8988T (cell line): ENCODE data around the gene EML4.

Experiments
- DNase-seq: peaks from one replicate; pipeline ENCODE4 v3.0.0; 2011

Gene EML4

DNA sequence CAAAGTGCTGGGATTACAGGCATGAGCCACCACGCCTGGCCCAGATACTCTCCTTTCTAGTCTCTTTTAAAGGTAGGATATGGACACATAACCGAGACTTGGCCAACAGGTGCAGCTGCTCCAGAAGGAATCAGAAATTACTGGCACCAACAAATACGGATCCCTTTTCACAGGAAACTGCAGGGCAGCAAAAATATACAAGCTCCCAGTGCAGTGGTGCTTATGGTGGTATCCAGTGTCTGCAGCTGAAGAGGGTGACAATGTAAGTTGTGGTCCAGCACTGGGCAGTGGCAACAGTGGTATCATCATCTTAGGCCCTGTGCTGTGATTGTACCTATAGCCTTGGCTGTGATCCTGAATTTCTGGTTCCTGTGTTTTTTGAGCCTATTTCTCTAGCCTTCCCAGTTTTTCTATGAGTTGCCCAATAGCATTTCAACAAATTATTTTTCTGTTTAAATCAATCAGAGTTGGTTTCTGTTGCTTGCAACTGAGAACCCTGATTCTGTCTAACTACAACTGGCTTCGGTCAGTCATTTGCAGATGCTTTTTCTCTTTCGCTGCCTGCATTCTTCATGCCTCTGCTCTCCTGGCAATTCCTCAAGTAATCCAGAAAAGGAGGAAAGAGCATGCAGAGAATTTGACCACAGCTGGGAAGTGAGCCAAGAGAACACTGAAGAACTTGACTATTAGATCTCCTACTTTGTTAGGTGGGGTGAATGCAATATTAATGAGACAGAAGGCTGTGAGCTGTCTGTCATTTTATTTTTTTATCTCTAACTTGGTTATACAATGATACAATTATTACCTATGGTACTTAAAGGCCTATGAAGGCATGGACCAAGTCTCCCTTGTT, 30.8 kb upstream of the EML4 start:
- DNase-seq, result no peak

GRCh38 chr2:42139101-42139500, 30.1 kb upstream of the EML4 start:
- no peak for DNase-seq

GRCh38 chr2:42140496-42140895, 28.7 kb upstream of the EML4 start:
- no peak for DNase-seq

- DNase-seq, result no peak
These were observed 27.2 kb upstream of the EML4 start for GRCh38 chr2:42141687-42142546.

DNA sequence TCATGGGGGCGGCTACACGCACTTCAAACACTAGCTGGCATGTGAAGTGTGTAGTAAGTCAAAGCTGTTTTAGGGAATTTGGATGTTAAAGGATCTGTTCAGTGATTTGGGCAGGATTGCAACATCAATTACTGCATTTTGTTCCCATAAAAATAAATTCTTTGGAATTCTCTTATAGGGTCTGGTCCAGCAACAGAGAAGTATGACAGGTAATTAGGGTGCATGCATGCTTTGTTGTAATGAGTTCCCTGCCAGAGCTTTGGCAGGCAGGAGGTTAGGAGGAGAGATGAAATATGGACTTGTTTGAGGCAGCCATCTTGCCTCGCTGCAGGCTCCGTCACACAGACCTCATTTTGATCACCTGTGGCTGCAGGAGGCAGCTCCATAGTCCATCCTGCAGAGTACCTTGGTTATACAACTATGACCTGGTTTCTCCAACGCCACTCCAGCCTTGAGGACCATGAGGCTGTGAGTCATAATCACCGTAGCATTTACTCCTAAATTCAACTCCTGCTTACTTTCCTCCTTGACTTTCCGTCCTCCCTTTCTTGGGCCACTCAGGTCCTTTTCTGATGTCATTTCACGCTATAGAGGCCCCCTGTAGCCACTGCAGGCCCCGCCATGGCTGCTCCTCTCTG, 26.5 kb upstream of the EML4 start:
- no peak for DNase-seq

GRCh38 chr2:42147641-42148274, 21.4 kb upstream of the EML4 start:
- DNase-seq, result no peak

DNA sequence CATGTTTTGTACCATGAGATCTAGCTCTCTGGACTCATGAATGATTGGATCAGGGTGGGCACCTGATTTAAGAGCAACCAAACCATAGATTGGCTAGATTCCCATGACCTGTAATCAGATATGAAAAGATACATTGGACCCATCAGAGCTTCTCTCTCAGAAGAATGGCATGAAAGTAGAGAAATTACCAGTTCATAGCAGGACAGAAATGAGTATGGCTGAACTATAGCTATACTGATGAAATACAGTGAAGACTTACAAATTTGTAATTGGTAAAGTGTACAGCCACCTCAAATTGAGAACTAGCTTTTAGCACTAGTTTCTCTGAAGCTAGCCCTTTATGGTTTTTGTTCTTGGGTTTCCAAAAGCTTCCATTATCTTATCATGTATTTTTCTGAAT, 19.0 kb upstream of the EML4 start:
- no peak for DNase-seq

- no peak for DNase-seq
These were observed 15.1 kb upstream of the EML4 start for GRCh38 chr2:42153944-42154581.

GRCh38 chr2:42156721-42157120, 12.4 kb upstream of the EML4 start:
- DNase-seq, result no peak

DNA sequence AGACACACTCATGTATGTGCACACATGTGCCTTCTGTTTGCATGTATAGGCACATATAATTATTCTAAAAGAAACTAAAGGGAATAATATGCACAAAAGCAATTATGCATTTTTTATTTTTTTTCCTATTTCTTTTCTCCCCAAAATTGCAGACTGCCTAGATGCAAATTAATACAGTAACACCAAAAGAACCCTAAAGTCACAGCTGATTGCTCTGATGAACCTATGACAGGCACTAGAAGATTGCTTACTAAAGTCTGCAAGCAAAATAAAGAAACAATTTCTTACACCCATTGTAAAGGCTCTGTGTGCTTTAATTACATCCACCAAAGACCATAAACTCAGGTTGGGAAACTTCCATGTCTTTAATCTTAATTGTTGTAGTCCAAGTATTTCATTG, 7.7 kb upstream of the EML4 start:
- no peak for DNase-seq

GRCh38 chr2:42163444-42164045, 5.6 kb upstream of the EML4 start:
- DNase-seq, result no peak

- no peak for DNase-seq
These were observed 5.1 kb upstream of the EML4 start for GRCh38 chr2:42164046-42164445.

- no peak for DNase-seq
These were observed 4.2 kb upstream of the EML4 start for GRCh38 chr2:42164971-42165370.

GRCh38 chr2:42167458-42167857, 1.7 kb upstream of the EML4 start:
- no peak for DNase-seq

- no peak for DNase-seq
These were observed 574 bp upstream of the EML4 start for GRCh38 chr2:42168459-42169099.

- no peak for DNase-seq
These were observed 845 bp downstream of the EML4 start for GRCh38 chr2:42169874-42170521.

DNA sequence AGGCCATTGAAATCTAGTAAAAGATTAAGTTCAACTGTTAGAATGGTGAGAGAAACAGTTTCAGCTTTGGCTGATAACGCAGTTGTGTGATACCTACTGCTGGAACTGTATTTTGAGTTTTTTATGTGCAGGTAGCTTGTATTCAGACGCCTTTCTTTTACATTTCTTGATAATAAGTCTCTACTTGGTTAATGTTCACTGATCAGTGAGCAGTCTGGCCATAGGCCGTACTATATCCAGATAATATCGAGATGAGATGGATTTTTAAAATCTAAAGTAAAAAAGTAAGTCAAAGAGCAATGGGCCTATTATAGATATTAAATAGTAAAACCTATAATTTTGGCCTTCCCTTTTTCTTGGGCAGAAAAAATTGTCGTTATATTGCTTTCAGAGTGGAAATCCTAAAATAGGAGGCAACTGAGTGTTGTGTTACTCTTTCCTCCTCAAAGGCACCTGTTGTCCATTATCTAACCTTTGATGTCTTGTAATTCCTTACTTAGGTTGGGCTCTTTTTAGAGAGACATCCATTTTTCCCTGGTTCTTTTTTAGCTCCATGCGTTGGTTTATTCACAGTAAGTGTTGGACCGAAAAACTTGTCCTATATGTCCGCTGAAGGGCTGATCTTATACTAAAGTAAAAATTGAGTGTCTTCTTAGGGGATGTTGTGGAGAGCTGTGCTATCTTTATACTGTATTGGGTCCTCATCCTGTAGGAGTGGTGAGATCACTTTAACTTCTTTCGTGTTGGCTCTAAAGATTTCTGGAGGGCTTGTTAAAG, 1.7 kb downstream of the EML4 start:
- no peak for DNase-seq

DNA sequence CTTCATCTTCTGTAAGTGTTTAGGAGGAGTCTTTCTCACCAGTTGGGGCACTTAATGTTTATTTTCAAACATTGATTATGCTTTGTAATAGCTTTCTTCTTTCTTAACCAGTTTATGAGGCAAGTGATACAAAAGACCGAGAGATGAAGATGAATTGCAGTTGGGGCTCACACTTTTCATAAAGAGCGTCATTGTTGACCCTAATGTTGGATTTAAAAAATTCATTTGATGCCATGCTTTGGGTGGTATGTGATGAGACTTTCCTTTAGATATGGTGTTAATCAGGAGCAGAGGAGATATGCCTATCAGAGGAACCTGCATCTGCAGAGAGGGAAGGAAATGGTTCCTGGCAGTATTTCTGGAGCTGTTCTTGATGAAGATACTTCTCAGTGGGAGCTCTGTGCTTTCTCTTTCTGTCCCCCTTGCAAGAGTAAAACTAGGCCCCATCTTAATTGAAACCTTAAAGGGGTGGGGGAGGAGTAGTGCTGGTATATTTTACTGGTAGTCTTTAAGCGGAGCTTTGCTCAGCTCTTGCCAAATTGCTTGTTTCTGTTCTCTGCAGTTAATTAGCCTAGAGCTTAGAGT, 2.3 kb downstream of the EML4 start:
- DNase-seq, result no peak

- DNase-seq, result no peak
These were observed 2.9 kb downstream of the EML4 start for GRCh38 chr2:42172020-42172419.

DNA sequence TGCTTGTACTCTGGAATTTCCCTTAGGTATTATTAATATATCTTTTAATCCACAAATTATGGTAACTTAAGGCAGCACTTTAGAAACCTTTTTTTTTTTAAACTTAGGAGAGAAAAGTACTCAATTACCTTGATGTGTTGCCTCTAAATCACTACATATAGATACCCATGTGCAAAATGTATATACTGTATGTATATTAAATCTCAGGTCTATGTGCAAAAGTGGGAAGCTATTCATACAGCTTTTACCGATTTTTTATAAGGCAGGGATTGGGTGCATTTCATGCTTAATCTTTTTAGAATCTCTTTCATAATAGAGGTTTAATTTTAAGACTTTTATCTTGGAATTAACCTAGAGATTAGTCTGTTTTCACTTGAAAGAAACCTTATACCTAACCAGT, 3.4 kb downstream of the EML4 start:
- no peak for DNase-seq
